Measurements from ENCODE around the gene BCAS1.

- TF ChIP-seq, protein P1, sequence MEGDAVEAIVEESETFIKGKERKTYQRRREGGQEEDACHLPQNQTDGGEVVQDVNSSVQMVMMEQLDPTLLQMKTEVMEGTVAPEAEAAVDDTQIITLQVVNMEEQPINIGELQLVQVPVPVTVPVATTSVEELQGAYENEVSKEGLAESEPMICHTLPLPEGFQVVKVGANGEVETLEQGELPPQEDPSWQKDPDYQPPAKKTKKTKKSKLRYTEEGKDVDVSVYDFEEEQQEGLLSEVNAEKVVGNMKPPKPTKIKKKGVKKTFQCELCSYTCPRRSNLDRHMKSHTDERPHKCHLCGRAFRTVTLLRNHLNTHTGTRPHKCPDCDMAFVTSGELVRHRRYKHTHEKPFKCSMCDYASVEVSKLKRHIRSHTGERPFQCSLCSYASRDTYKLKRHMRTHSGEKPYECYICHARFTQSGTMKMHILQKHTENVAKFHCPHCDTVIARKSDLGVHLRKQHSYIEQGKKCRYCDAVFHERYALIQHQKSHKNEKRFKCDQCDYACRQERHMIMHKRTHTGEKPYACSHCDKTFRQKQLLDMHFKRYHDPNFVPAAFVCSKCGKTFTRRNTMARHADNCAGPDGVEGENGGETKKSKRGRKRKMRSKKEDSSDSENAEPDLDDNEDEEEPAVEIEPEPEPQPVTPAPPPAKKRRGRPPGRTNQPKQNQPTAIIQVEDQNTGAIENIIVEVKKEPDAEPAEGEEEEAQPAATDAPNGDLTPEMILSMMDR (IDR thresholded peaks at IDR 0.05 in 2 of 3, conservative IDR thresholded peaks at IDR 0.05 in 1 of 3; ENCODE audit: borderline replicate concordance in 1 of 3, insufficient read depth in 1 of 3, low read depth in 2 of 3, low read length in 2 of 3) = no peak
- no peak for TF ChIP-seq EGR1 (IDR thresholded peaks at IDR 0.05; ENCODE audit: low read depth)
- TF ChIP-seq POLR2AphosphoS5 (IDR thresholded peaks at IDR 0.05; ENCODE audit: low read depth, low read length) = no peak
- no peak for TF ChIP-seq JUND (IDR thresholded peaks at IDR 0.05)
- no peak for TF ChIP-seq RAD21 (IDR thresholded peaks at IDR 0.05; ENCODE audit: low read depth)
- TF ChIP-seq TCF7L2 (IDR thresholded peaks at IDR 0.05; ENCODE audit: borderline replicate concordance, extremely low read depth, insufficient read depth, insufficient read length) = no peak
- no peak for TF ChIP-seq REST (IDR thresholded peaks at IDR 0.05; ENCODE audit: low read depth)
Measured at GRCh38 chr20:53996584-53997486, 73.6 kb downstream of the BCAS1 start.
